NK-92 (cell line): ENCODE data around the gene AGER.
"Not testable (repeated sequence)": the region's sequence is repeated elsewhere in the genome, so short reads cannot be mapped to it uniquely, and the experiment has no call there.

Experiments used
- DNase-seq: peaks from one replicate; lab custom pipeline; 2025; ENCODE audit not compliant: unreplicated experiment; lab: John Stamatoyannopoulos, UW

AGER gene

DNA sequence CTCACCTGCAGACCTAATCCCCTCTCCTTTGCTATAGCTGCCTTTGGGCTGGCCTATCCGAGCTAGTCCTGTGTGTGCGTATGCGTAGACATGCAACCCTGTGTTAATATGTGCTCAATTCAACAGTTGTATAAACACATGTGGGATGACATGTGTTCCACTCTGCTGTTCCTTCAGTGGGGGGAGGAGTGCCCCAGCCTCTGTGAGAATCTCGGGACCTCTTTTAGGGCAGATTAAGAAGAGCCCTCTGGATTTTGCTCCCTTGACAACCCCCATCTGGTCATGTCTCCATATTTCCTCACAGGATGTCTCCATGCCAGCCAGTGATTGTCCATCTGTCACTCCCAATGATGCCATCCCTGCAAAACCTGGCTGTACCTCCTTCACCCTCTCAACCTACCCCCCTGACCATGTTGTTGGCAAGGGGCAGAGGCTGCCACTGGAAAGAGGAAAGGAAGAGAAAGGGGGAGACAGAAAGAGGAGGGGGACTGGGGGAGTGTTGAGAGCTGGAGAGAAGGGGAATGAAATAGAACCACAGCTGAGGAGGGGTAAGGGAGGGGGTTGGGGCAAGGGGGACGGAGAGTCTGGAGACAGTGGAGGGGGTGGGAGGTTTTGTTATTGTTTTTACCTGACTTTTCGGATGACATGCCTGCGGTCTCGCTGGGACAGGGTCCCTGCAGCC is 32.7 kb downstream of the AGER start:
- no peak for DNase-seq

DNA sequence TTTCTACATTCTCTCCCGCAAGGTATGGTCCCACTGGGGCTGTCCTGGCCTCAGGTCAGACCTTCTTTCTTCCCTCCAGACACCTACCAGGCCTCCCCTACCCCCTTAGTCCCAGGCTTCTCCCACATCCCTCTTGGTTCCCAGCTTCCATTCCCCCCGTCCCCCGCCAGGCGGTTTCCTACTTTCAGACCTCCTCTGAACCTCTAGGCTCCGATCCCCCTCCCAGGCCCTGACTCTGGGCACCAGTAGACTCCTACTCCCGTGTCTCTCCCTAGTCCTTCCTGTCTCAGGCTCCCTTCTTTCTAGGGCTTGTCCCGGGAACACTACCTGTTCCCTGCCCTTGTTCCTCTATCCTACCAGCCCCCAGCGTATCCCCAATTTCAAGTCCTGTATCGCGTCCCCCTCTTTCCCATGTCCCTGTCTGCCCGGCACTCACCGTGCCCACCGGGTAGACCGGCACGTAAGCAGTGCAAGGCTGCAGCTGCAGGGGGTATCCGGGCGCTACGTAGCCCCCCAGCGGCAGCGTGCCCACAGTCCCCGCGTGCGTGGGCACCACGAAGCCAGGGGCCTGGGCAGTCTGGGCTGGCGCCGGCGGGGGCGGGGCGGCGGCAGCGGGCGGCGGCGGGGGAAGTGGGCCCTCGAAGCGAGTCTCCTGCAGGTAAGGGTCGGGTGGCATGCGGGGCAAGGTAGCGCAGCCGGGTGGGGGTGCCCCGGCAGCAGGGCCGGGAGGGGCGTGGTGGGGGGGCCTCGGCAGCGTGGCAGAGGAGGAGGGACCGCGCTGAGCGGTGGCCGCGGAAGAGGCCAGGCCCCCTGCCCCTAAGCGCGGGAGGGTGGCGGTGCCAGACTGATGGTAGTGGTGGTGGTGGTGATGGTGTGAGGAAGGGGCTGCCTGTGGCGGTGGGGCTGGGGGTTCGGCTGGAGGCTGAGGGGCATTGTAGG is 33.9 kb downstream of the AGER start:
- no peak for DNase-seq

DNA sequence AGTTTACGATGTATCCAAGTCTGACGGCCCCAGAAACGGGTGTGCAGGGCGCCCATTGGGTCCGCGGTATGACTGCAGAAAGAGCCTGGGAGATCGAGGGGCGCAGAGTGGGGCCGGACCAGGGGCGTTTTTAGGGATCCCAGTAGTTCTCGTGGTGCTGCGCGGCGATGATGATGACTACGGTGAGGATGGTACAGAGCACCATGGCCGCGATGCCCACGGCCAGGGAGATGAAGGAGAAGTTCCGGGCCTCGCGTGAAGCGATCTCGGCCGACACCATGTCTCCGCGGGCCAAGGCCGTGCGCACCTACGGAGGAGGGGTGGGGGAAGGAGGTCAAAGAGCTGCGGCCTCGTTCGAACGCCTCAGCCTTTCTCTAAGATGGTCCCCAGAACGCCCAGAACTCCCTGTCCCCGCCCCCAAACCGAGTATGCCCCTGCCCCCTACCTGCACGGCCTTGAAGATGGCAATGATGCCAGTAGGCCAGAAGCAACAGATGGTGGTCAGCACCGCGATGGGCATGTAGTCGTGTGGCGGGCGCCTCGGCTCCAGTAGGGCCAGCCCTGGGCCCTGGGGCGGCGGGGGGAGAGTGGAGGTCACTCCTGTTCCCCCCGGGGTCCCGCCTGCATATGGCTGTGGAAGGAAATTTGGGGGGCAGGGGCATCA is 34.8 kb downstream of the AGER start:
- DNase-seq: no peak

DNA sequence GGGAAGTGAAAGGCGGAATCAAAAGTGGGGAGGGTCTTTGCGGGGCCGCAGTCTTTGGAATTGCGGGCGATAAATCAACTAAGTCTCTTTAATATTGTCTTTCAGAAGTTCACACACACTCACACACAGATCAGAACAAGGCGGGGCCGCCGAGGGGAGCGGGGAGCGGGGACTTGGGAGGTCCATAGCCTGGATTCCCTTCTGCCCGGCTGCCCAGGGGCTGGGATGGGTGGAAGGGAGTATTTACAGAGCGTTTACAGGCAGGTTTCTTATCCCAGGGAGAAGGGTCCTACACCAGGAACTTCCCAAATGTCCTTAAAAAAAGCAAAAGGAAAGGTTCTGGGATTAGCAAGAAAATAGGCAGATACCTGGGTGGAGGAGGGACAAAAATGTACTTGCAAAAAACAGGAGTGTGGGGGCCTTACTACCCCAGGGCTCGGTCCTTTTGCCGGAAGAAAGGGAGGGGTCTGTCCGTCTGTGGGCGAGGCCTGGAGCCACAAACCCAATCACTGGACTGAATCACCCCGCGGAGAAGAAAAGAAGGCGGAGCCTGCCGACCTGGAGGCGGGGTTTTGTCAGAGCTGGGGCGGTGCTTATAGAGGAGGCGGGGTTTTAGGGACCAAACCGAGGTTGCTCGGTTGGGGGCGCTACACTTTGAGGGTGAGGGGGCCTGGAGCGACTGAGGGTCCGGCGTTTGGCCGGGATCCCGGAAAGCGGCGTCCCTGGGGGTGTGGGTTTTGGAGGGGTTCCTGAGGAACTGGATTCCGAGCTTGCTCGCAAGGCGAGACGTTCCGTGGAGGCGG is 35.6 kb downstream of the AGER start:
- no peak for DNase-seq

DNA sequence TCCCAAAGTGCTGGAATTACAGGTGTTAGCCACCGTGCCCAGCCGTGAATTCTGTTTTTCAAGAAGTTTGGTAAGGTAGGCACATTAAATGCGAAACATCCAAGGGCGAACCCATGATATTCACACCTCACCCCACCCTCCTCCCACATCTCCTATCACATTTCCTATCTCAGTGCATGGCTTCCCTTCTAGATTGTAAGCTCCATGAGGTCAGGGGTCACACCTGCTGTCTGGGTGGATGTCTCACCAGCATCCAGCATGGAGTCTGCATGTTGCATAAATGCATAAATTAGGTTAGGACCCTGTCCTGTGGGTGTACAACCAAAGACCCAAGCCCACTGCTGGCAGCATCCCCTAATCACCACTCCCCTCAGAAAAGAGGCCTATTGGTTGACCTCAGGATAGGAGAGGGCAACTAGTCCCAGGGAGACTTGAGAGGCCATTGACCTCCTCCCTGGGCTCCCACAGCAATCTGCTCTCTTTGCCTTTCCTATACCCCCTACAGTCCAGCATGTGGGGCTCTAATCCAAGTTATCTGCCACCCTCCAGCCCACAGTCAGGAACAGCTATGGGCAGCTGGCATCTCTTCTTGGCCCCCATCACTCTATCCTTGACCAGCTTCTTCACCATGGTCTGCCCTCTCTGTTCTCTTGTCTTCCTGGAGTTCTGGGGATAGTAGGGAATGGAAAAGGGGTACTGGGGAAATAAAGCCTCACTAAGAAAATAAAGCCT is 36.5 kb downstream of the AGER start:
- no peak for DNase-seq

DNA sequence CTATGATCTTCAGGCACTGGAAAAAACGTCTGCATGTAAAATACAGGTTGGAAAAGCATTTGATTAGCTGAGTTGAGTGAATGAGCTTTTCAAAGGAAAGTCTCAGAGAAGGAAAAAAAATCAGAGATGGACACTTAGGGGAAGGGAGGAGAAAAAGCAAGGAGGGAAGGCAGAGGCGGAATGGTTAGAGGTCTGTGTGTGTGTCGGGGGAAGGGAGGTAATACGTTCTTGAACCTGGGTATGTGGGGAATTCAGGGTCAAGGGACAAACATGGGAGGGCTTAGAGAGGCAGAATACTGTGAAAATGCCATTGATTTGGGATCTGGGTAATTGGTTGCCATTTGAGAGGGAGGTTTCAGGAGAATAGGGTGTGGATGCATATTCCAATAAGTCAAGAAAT is 37.4 kb downstream of the AGER start:
- no peak for DNase-seq

DNA sequence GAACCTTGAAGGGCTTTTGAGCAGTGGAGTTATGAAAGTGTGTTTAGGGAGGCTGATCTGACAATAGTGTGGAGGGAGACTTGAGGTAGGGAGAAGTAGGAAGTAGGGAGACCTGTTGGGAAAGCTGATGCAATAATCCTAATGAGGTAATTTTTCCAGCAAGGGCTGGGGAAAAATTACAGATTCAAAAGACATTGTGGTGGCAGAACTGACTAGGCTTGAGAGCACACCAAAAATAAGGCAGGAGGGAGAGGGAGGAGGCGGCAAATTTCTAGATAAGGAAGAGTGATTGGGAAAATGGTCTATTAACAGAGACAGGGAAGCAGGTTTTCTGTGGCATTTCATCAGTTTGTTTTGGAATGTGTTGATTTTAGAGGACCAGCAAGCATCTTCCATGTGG is 37.8 kb downstream of the AGER start:
- DNase-seq: no peak

DNA sequence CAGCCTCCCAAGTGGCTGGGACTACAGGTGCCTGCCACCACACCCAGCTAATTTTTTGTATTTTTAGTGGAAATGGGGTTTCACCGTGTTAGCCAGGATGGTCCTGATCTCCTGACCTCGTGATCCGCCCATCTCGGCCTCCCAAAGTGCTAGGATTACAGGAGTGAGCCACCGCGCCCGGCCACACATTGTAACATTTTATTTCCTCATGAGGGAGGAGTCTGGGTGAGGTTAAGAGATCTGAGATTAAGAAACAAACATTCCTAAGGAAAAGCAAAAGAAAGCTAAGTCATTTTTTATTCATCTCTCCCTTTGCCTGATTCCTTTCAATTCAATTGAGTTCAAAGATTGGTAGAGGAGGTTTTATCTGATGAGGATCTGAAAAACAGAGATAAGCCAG is 39.8 kb downstream of the AGER start:
- not testable (repeated sequence) for DNase-seq

DNA sequence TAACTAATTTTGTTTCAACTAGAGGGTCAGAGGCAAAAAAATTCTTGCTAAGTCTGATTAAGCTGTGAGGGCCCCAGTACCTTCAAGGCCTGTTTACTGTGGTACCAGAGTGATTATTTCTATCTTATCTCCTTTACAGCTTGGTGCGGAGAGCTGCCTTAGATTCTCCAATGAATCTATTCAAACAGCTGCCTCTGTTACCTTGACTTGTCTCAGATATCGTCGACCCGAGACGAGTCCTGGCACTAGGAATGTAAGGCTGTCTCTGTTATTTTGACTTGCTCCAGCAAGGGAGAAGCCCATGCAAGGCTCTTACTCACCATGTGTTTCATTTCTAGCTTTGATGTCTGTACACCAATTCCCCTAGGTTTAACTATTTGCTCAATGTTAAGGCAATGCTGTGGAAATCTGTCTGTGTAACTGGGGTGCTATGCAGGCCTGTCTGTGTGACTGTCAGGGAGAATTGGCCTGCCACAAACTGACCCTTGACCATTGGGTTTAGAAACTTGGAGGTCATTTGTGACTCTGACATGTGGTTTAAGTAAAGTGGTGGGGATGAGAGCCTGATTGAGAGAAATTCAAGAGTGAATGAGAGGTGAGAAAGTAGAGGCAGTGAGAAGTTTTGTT is 43.5 kb downstream of the AGER start:
- DNase-seq: no peak

DNA sequence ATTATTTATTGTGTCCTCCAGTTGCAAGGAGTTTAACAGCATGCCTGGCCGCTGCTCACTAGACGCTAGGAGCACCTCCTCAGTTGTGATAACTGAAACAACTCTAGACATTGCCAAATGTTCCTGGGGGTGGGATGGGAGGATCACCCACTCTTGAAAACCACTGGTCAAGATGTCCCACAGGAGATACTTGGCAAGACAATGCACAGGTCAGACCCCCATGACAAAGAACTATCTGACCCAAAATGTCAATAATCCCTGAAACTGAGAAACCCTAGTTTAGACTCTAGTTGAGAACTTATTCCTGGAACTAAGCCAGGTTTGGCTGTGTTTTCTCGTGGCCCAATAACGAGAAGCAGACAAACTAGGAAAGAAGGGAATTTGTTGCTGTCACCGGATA is 44.5 kb downstream of the AGER start:
- DNase-seq: no peak

DNA sequence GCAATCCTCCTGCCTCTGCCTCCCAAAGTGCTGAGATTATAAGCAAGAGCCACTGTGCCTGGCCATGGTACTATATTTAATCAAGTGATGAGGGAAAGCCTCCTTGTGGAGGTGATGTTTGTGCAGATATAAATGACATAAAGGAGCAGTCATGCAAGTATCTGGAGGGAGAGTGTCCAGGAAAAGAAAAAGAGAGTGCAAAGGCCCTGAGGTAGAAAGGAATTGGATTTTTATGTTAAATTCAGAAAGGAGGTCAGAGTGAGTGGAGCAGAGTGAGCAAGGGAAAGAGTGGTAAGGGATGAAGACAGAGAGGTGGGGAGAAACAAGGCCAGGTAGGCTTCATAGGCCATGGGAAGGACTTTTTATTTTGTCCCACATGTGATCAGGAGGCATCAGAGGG is 46.6 kb downstream of the AGER start:
- DNase-seq: no peak

DNA sequence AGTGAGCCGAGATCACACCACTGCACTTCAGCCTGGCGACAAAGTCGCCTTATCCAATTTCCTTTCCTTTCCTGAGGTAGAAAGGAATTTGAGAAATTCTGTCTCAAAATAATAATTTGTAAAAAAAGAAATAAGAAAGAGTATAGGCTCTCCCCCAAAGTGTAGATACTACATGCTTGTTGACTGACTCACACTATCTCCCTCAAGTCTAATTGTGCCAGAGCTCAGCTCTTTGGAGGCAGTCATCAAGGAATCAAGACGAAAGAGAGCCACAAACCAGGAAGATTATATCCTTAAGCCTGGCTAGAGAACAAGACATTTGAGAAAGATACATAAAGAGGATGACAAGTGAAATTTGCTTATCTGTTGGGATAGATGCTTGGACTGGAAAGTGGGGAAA is 50.3 kb downstream of the AGER start:
- DNase-seq: no peak

DNA sequence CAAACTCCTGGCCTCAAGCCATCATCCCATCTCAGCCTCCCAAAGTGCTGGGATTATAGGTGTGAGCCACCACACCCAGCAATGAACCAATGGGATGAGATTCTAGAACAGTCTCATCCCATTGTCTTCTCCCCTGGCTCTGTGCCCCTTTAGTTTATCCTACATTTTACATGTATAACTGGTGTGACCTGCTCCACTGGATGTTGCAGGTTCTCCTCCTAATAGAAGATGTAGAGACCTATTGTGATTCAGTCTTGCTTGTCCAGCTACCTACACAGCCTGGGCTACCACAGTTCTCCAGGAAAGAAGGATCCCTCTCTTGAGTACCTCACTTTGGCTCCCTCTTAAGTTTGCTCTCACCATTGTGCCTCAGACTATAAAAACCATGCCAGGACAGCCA is 51.9 kb downstream of the AGER start:
- no peak for DNase-seq

DNA sequence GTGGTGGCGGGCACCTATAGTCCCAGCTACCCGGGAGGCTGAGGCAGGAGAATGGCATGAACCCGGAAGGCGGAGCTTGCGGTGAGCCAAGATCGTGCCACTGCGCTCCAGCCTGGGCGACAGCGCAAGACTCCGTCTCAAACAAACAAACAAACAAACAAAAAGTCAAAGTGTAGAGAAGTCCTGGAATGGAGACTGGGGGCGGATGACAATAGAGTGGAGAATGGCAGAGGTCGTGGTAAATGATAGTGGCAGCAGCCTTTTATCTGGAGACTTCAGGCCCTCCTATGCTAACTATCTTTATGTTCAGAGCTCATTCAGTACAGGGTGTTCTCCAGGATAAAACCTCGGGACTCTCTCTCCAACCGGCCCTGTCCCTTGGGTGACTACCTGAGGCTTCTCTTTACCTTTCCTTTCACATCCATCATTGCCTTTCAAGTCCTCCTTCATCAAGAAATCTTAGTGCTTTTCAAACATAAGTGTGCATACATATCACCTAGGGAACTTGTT is 52.6 kb downstream of the AGER start:
- DNase-seq: no peak
